H1 (cell line): ENCODE data around the gene UGT3A1. TPM values are rescaled to one million over a fixed set of nuclear protein-coding genes. Genes with fewer than 3 reads are reported as not detected.
"Not testable (repeated sequence)": the region's sequence is repeated elsewhere in the genome, so short reads cannot be mapped to it uniquely, and the experiment has no call there.

Experiments used
- CTCF ChIA-PET: fragments of 300-600 bp; sonication (Branson Sonifier 250); formaldehyde crosslinking; loops from one replicate; lab custom pipeline; 2021; ENCODE audit not compliant: partially characterized antibody; lab: Charles Lee
- POLR2A ChIA-PET: fragments of 300-600 bp; sonication (Branson Sonifier 250); formaldehyde crosslinking; loops from one replicate; lab custom pipeline; 2021; ENCODE audit warnings: inconsistent platforms; ENCODE audit not compliant: partially characterized antibody; lab: Charles Lee
- DNase-seq, 2 experiments: peaks; one replicate each; pipeline versions ENCODE4 v3.0.0 to v3.0.0-alpha.2; 2010 to 2022; ENCODE audit warnings: low spot score in 2 of 2, low read depth in 1 of 2, mixed read lengths in 1 of 2
- FAIRE-seq: peaks from 2 replicates; lab custom pipeline; 2011; peaks lifted over from hg19 to GRCh38; lab: Jason Lieb, UNC
- H2AFZ ChIP-seq: 2 replicates; pipeline ENCODE4 v1.8.1; 2012; ENCODE audit warnings: low read length, inconsistent platforms
- H2AK5ac ChIP-seq: 2 replicates; pipeline ENCODE4 v1.6.1; 2013; ENCODE audit warnings: low read depth, low read length
- H2BK120ac ChIP-seq: replicated peaks from 2 replicates; pipeline ENCODE3; 2013; ENCODE audit warnings: low read depth, low read length, inconsistent platforms
- H2BK12ac ChIP-seq: 2 replicates; pipeline ENCODE4 v1.6.1; 2013; ENCODE audit warnings: low read depth, low read length
- H2BK15ac ChIP-seq: 2 replicates; pipeline ENCODE4 v1.6.1; 2013; ENCODE audit warnings: low read length
- H2BK20ac ChIP-seq: 2 replicates; pipeline ENCODE4 v1.6.1; 2013; ENCODE audit warnings: low read length
- H2BK5ac ChIP-seq: 2 replicates; pipeline ENCODE4 v1.6.1; 2013; ENCODE audit warnings: low read depth, low read length
- H3K14ac ChIP-seq: 2 replicates; pipeline ENCODE4 v1.6.1; 2013; ENCODE audit warnings: inconsistent platforms; ENCODE audit not compliant: insufficient read length
- H3K18ac ChIP-seq: 2 replicates; pipeline ENCODE4 v1.6.1; 2013; ENCODE audit warnings: low read length; ENCODE audit errors: extremely low read depth
- H3K23ac ChIP-seq: 2 replicates; pipeline ENCODE4 v1.6.1; 2013; ENCODE audit warnings: inconsistent platforms; ENCODE audit not compliant: insufficient read length
- H3K23me2 ChIP-seq: 2 replicates; pipeline ENCODE4 v1.6.1; 2013; ENCODE audit warnings: low read depth, low read length
- H3K27ac ChIP-seq: 2 replicates; pipeline ENCODE4 v1.6.1; 2011; ENCODE audit warnings: low read depth, low read length, inconsistent platforms
- H3K27me3 ChIP-seq, 4 experiments: replicated peaks in 1 of 4; 1 replicate in 1 of 4; 2 replicates in 3 of 4; pipeline versions ENCODE4 v1.6.1 to v1.8.1; 2011 to 2013; ENCODE audit warnings: low read length in 3 of 4, mild to moderate bottlenecking in 3 of 4, inconsistent platforms in 2 of 4, mixed read lengths in 2 of 4, moderate library complexity in 1 of 4; ENCODE audit not compliant: control insufficient read depth in 3 of 4, insufficient read depth in 3 of 4; ENCODE audit errors: extremely low read depth in 1 of 4
- H3K36me3 ChIP-seq, 4 experiments: 2 replicates each; pipeline versions ENCODE4 v1.6.1 to v1.8.1; 2011 to 2013; ENCODE audit warnings: mild to moderate bottlenecking in 4 of 4, low read length in 3 of 4, moderate library complexity in 2 of 4, control low read depth in 1 of 4, inconsistent platforms in 1 of 4; ENCODE audit not compliant: insufficient read depth in 4 of 4, control insufficient read depth in 2 of 4
- H3K4ac ChIP-seq: replicated peaks from 2 replicates; pipeline ENCODE3; 2013; ENCODE audit warnings: low read length, low read depth, mixed read lengths, inconsistent platforms; ENCODE audit not compliant: insufficient read length
- H3K4me1 ChIP-seq, 4 experiments: replicated peaks in 1 of 4; 1 replicate in 1 of 4; 2 replicates in 3 of 4; pipeline versions ENCODE4 v1.6.1 to v1.8.1; 2011 to 2013; ENCODE audit warnings: low read length in 3 of 4, inconsistent platforms in 2 of 4, mixed read lengths in 1 of 4; ENCODE audit not compliant: insufficient read depth in 4 of 4, control insufficient read depth in 3 of 4
- H3K4me2 ChIP-seq, 2 experiments: 2 replicates each; pipeline versions ENCODE4 v1.6.1 to v1.8.1; 2011 to 2013; ENCODE audit warnings: low read depth in 2 of 2, low read length in 2 of 2, control low read depth in 1 of 2, inconsistent platforms in 1 of 2, mild to moderate bottlenecking in 1 of 2; ENCODE audit not compliant: insufficient read depth in 1 of 2
- H3K4me3 ChIP-seq, 4 experiments: fragments of 200-600, 300-600 bp in 1 of 4; sonication (generic), shearing (Covaris generic), sonication (Bioruptor Twin) in 1 of 4; 2 replicates each; pipeline versions ENCODE4 v1.5.1 to v1.8.1; 2011 to 2016; ENCODE audit warnings: low read length in 4 of 4, low read depth in 3 of 4, control low read depth in 2 of 4, inconsistent platforms in 2 of 4, mild to moderate bottlenecking in 2 of 4, mixed read lengths in 1 of 4, moderate library complexity in 1 of 4; ENCODE audit not compliant: insufficient read depth in 2 of 4; ENCODE audit errors: extremely low read depth in 1 of 4
- H3K56ac ChIP-seq: replicated peaks from 2 replicates; pipeline ENCODE3; 2013; ENCODE audit warnings: low read depth, mild to moderate bottlenecking, mixed read lengths, low read length, inconsistent platforms; ENCODE audit not compliant: insufficient read length
- H3K79me1 ChIP-seq: 2 replicates; pipeline ENCODE4 v1.6.1; 2013; ENCODE audit warnings: low read depth, low read length, control low read depth
- H3K79me2 ChIP-seq, 2 experiments: 2 replicates each; pipeline versions ENCODE4 v1.6.1 to v1.8.1; 2012 to 2013; ENCODE audit warnings: low read length in 2 of 2, mild to moderate bottlenecking in 2 of 2, inconsistent platforms in 1 of 2; ENCODE audit not compliant: insufficient read depth in 2 of 2, control insufficient read depth in 1 of 2
- H3K9ac ChIP-seq, 4 experiments: replicated peaks in 1 of 4; 1 replicate in 1 of 4; 2 replicates in 3 of 4; pipeline versions ENCODE4 v1.6.1 to v1.8.1; 2011 to 2013; ENCODE audit warnings: low read depth in 3 of 4, low read length in 3 of 4, control low read depth in 2 of 4, mild to moderate bottlenecking in 2 of 4, moderate library complexity in 2 of 4, inconsistent platforms in 1 of 4; ENCODE audit errors: extremely low read depth in 1 of 4
- H3K9me3 ChIP-seq, 2 experiments: 2 replicates each; pipeline versions ENCODE4 v1.6.1 to v1.8.1; 2012 to 2013; ENCODE audit warnings: mild to moderate bottlenecking in 2 of 2, moderate library complexity in 2 of 2, control low read depth in 1 of 2, inconsistent platforms in 1 of 2, low read depth in 1 of 2, low read length in 1 of 2, mixed read lengths in 1 of 2; ENCODE audit not compliant: insufficient read depth in 2 of 2
- H4K20me1 ChIP-seq, 2 experiments: replicated peaks in 1 of 2; 2 replicates each; pipeline versions ENCODE3 to v1.8.1; 2011 to 2013; ENCODE audit warnings: inconsistent platforms in 2 of 2, low read length in 2 of 2, mild to moderate bottlenecking in 1 of 2; ENCODE audit not compliant: insufficient read depth in 2 of 2, control insufficient read depth in 1 of 2
- H4K5ac ChIP-seq: 2 replicates; pipeline ENCODE4 v1.6.1; 2013; ENCODE audit warnings: low read length, low read depth, mixed read lengths, inconsistent platforms; ENCODE audit not compliant: insufficient read length
- H4K8ac ChIP-seq: 2 replicates; pipeline ENCODE4 v1.8.0; 2013; ENCODE audit warnings: mild to moderate bottlenecking, moderate library complexity, low read length, inconsistent platforms; ENCODE audit not compliant: insufficient read depth; ENCODE audit errors: extremely low read depth
- H4K91ac ChIP-seq: replicated peaks from 2 replicates; pipeline ENCODE3; 2013; ENCODE audit warnings: low read length, mixed read lengths, inconsistent platforms; ENCODE audit not compliant: insufficient read length
- WGBS, 2 experiments: shearing (Covaris generic) in 1 of 2; methylation state at CpG; one replicate each; pipeline versions ENCODE4 v1.1.6 to v1.1.7; 2013 to 2015; ENCODE audit warnings: low lambda C conversion rate in 2 of 2, mixed read lengths in 2 of 2, inconsistent platforms in 1 of 2, low coverage in 1 of 2, missing lambda C conversion rate in 1 of 2; ENCODE audit not compliant: insufficient replicate concordance in 2 of 2, insufficient coverage in 1 of 2, insufficient read length in 1 of 2; ENCODE audit errors: extremely low coverage in 1 of 2, missing lambda C conversion rate in 1 of 2; 5-methylcytosine and 5-hydroxymethylcytosine counted together
- polyA plus RNA-seq, 7 experiments: library from polyadenylated mRNA; depleted of rRNA in 3 of 7; stranded (reverse) in 5 of 7; unstranded in 2 of 7; fragments of >200 nt in 5 of 7; fragments of 200-250 nt in 2 of 7; gene quantifications; 1 replicate in 5 of 7; 2 replicates in 1 of 7; 4 replicates in 1 of 7; pipeline versions ENCODE4 v1.2.1 to v1.2.3, GENCODE V29; 2011 to 2013; ENCODE audit warnings: missing spikeins in 2 of 7, mixed read lengths in 2 of 7
- total RNA-seq: library from RNA; stranded (reverse); fragmentation: NEBNext Ultra II Directional; extraction: Animal tissue kit (Norgen Biotek cat#: 25700); gene quantifications from 2 replicates; pipeline ENCODE4 v1.2.1, GENCODE V29; 2021

UGT3A1 gene
- total and polyA plus RNA-seq, 2 of the 8 experiments (the other 6 are each of a cell fraction or from before 2014, with no cell fraction given): 2.4 to 3.4 TPM

- 71% methylated on average over 3 of the region's 3 CpGs; no CpG with 5 or more reads in 1 of the 2 experiments for WGBS, 2 experiments
- CTCF ChIA-PET: interaction anchor here (1.1 to 1.7 kb wide), 4 partner anchors 9 to 16 kb away, joined by 3 to 6 read pairs (median 4); no protein-coding TSS in a partner anchor
- H3K9ac ChIP-seq: not testable (repeated sequence)
These were observed 14.3 kb downstream of the UGT3A1 start for GRCh38 chr5:35976859-35977258.

More at GRCh38 chr5:35976859-35977258, 14.3 kb downstream of the UGT3A1 start:
- H3K4ac ChIP-seq, H3K79me2 ChIP-seq, H3K56ac ChIP-seq, H4K91ac ChIP-seq, H3K18ac ChIP-seq, DNase-seq, H3K23me2 ChIP-seq, H3K27me3 ChIP-seq, H2BK12ac ChIP-seq, H3K4me3 ChIP-seq, H3K23ac ChIP-seq, H3K14ac ChIP-seq, H2BK5ac ChIP-seq, H3K79me1 ChIP-seq, H2AK5ac ChIP-seq, POLR2A ChIA-PET, H2BK120ac ChIP-seq, H4K20me1 ChIP-seq, FAIRE-seq, H2BK15ac ChIP-seq, H2AFZ ChIP-seq, H4K5ac ChIP-seq, H3K4me2 ChIP-seq, H3K36me3 ChIP-seq, H3K27ac ChIP-seq, H2BK20ac ChIP-seq, H4K8ac ChIP-seq, H3K4me1 ChIP-seq: not testable (repeated sequence)
- peaks cover 11 to 12% of the 10 kb centered on the region in 2 experiments for H3K9me3 ChIP-seq
